WTC11 (cell line): ENCODE data around the gene PRDM2. TPM values are rescaled to one million over a fixed set of nuclear protein-coding genes. Genes with fewer than 3 reads are reported as not detected.

ENCODE experiments used
- ATAC-seq: fragments of 200-7000 bp; cut with Tn5 transposase; 2 replicates; pipeline ENCODE4 v1.10.0; 2021; ENCODE audit warnings: mild to moderate bottlenecking, moderate library complexity
- CTCF ChIA-PET: fragments of 300-600 bp; sonication (Branson Sonifier 250); formaldehyde crosslinking; loops from one replicate; lab custom pipeline; 2021; ENCODE audit warnings: antibody characterized with exemption; lab: Charles Lee
- POLR2A ChIA-PET: fragments of 350-600 bp; sonication (Branson Sonifier 250); formaldehyde crosslinking; loops from one replicate; lab custom pipeline; 2021; ENCODE audit warnings: antibody characterized with exemption; lab: Charles Lee
- DNase-seq: peaks from one replicate; pipeline ENCODE4 v3.0.0; 2021; ENCODE audit warnings: low spot score
- H3K27ac Mint-ChIP-seq: 2 replicates; pipeline ENCODE4 v1.8.0; 2021; ENCODE audit warnings: mixed read lengths
- H3K27me3 Mint-ChIP-seq: 2 replicates; pipeline ENCODE4 v1.8.0; 2021; ENCODE audit warnings: low read depth, mild to moderate bottlenecking, moderate library complexity, mixed read lengths
- H3K36me3 Mint-ChIP-seq: 2 replicates; pipeline ENCODE4 v1.8.0; 2021; ENCODE audit warnings: mixed read lengths
- H3K4me1 Mint-ChIP-seq: 2 replicates; pipeline ENCODE4 v1.8.0; 2022; ENCODE audit warnings: mixed read lengths
- H3K4me3 Mint-ChIP-seq: 2 replicates; pipeline ENCODE4 v1.8.0; 2021; ENCODE audit warnings: mild to moderate bottlenecking, moderate library complexity, mixed read lengths
- H3K9me3 Mint-ChIP-seq: 2 replicates; pipeline ENCODE4 v1.8.0; 2021; ENCODE audit warnings: mixed read lengths
- CREM ChIP-seq: sonication (generic); formaldehyde crosslinking; IDR thresholded peaks from 2 replicates; pipeline ENCODE4 v1.8.1; 2022; ENCODE audit warnings: mild to moderate bottlenecking, missing genetic modification reagents, moderate library complexity
- ELF4 ChIP-seq: sonication (generic); formaldehyde crosslinking; IDR thresholded peaks from 2 replicates; pipeline ENCODE4 v1.8.1; 2022; ENCODE audit warnings: low read depth, mild to moderate bottlenecking, moderate library complexity, missing genetic modification reagents
- EMX1 ChIP-seq: fragments of 250-450 bp; sonication (Bioruptor Pico); IDR thresholded peaks from 2 replicates; pipeline ENCODE4 v1.8.0; 2021; ENCODE audit warnings: mild to moderate bottlenecking
- FOXP1 ChIP-seq: sonication (generic); formaldehyde crosslinking; IDR thresholded peaks from 2 replicates; pipeline ENCODE4 v1.8.0; 2022; ENCODE audit warnings: missing genetic modification reagents, mild to moderate bottlenecking, moderate library complexity, borderline replicate concordance
- IRF1 ChIP-seq: sonication (generic); formaldehyde crosslinking; IDR thresholded peaks from 2 replicates; pipeline ENCODE4 v1.8.0; 2023; ENCODE audit warnings: missing genetic modification reagents
- JAZF1 ChIP-seq: fragments of 250-450 bp; sonication (Bioruptor Pico); IDR thresholded peaks from 2 replicates; pipeline ENCODE4 v1.9.0; 2021; ENCODE audit warnings: moderate library complexity, mild to moderate bottlenecking, inconsistent platforms
- KAT7 ChIP-seq: sonication (generic); formaldehyde crosslinking; IDR thresholded peaks from 2 replicates; pipeline ENCODE4 v1.8.1; 2023; ENCODE audit warnings: missing genetic modification reagents, mild to moderate bottlenecking, borderline replicate concordance
- MYBL2 ChIP-seq: sonication (generic); formaldehyde crosslinking; IDR thresholded peaks from 2 replicates; pipeline ENCODE4 v1.8.1; 2023; ENCODE audit warnings: mild to moderate bottlenecking, moderate library complexity, missing genetic modification reagents
- OVOL2 ChIP-seq: fragments of 250-450 bp; sonication (Bioruptor Pico); IDR thresholded peaks from 2 replicates; pipeline ENCODE4 v1.9.0; 2021; ENCODE audit warnings: mild to moderate bottlenecking, borderline replicate concordance
- RELA ChIP-seq: sonication (generic); formaldehyde crosslinking; IDR thresholded peaks from 2 replicates; pipeline ENCODE4 v1.8.1; 2022; ENCODE audit warnings: missing genetic modification reagents, mild to moderate bottlenecking, borderline replicate concordance
- STAT6 ChIP-seq: sonication (generic); formaldehyde crosslinking; conservative IDR thresholded peaks from 2 replicates; pipeline ENCODE4 v1.8.1; 2023; ENCODE audit warnings: mild to moderate bottlenecking, low read depth, missing genetic modification reagents, moderate library complexity
- TCF7 ChIP-seq: sonication (generic); formaldehyde crosslinking; IDR thresholded peaks from 2 replicates; pipeline ENCODE4 v1.8.0; 2022; ENCODE audit warnings: mild to moderate bottlenecking, low read depth, missing genetic modification reagents, moderate library complexity
- ZBTB43 ChIP-seq: sonication (generic); formaldehyde crosslinking; IDR thresholded peaks from 2 replicates; pipeline ENCODE4 v1.8.1; 2023; ENCODE audit warnings: mild to moderate bottlenecking, missing genetic modification reagents
- ZNF219 ChIP-seq: sonication (generic); formaldehyde crosslinking; IDR thresholded peaks from 2 replicates; pipeline ENCODE4 v1.8.0; 2023; ENCODE audit warnings: missing genetic modification reagents, mild to moderate bottlenecking, borderline replicate concordance
- ZNF263 ChIP-seq: sonication (generic); formaldehyde crosslinking; IDR thresholded peaks from 2 replicates; pipeline ENCODE4 v1.8.1; 2022; ENCODE audit warnings: low read depth, mild to moderate bottlenecking, moderate library complexity, missing genetic modification reagents
- ZNF317 ChIP-seq: sonication (generic); formaldehyde crosslinking; IDR thresholded peaks from 2 replicates; pipeline ENCODE4 v1.8.1; 2023; ENCODE audit warnings: low read depth, mild to moderate bottlenecking, moderate library complexity, missing genetic modification reagents, borderline replicate concordance
- total RNA-seq: library from RNA; stranded (reverse); gene quantifications from 3 replicates; pipeline ENCODE4 v1.2.3, GENCODE V29; 2021
- TF ChIP-seq, protein P1 (sequence below): sonication (generic); formaldehyde crosslinking; IDR thresholded peaks from 2 replicates; pipeline ENCODE4 v1.8.1; 2023; ENCODE audit warnings: mild to moderate bottlenecking, moderate library complexity, missing genetic modification reagents
- TF ChIP-seq, protein P2 (sequence below): fragments of 250-450 bp; sonication (Bioruptor Pico); IDR thresholded peaks from 2 replicates; pipeline ENCODE4 v1.9.0; 2021; ENCODE audit warnings: mild to moderate bottlenecking
- TF ChIP-seq, protein P3 (sequence below): sonication (generic); formaldehyde crosslinking; IDR thresholded peaks from 2 replicates; pipeline ENCODE4 v1.8.1; 2023; ENCODE audit warnings: mild to moderate bottlenecking, missing genetic modification reagents

PRDM2 gene
- total RNA-seq, 1 experiment from 2014 or later: 25.0 TPM

DNA sequence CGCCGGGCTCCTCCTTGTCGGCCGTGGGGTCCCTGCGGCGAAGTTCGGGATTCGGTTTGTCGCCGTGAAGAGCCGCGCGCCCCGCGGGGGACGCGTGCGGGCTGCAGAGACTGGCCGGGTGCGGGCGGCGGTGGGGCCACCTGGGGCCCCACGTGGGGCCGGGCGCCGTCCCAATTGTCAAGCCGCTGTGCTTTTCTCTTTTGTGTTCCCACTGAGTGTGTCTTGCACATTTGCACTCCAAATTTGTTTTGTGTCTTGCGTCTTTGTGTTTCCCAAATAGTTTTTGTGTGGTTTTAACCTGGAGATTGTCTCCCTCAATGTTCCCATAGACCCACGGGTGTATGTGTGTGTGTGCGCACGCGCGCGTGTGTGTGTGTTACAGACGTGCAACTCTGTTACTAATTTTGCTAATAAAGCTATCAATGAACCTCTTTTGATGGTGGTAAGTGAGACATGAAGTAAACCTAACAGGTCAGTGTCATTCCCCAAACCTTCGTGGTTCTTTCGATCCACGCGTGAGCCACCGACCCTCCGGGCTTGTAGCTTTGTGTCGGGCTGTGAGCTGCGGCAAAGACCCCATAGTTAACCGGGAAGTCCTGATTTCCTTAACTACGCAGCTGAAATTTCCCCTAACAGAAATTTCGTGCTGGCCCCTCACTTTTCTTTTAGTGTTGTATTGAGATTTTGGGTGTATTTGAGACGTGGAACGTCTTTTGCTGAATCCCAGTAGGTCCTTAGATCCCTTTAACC is 708 bp downstream of the PRDM2 start:
- TF ChIP-seq ELF4 (CRISPR knock-in tag) (no peak), KAT7 (CRISPR knock-in tag) (no peak), ZBTB43 (CRISPR knock-in tag) (no peak; the same call in 1 of the 2 replicates), FOXP1 (CRISPR knock-in tag) (no peak), TCF7 (CRISPR knock-in tag) (no peak), IRF1 (CRISPR knock-in tag) (no peak), ZNF263 (CRISPR knock-in tag) (no peak), JAZF1 (no peak), ZNF219 (CRISPR knock-in tag) (no peak), ZNF317 (CRISPR knock-in tag) (no peak), MYBL2 (CRISPR knock-in tag) (no peak), CREM (CRISPR knock-in tag) (no peak), OVOL2 (no peak), EMX1 (CRISPR knock-in tag) (no peak), STAT6 (no peak), RELA (no peak)
- TF ChIP-seq, protein P1, sequence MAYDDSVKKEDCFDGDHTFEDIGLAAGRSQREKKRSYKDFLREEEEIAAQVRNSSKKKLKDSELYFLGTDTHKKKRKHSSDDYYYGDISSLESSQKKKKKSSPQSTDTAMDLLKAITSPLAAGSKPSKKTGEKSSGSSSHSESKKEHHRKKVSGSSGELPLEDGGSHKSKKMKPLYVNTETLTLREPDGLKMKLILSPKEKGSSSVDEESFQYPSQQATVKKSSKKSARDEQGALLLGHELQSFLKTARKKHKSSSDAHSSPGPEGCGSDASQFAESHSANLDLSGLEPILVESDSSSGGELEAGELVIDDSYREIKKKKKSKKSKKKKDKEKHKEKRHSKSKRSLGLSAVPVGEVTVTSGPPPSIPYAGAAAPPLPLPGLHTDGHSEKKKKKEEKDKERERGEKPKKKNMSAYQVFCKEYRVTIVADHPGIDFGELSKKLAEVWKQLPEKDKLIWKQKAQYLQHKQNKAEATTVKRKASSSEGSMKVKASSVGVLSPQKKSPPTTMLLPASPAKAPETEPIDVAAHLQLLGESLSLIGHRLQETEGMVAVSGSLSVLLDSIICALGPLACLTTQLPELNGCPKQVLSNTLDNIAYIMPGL (CRISPR knock-in tag): no peak
- TF ChIP-seq, protein P2, sequence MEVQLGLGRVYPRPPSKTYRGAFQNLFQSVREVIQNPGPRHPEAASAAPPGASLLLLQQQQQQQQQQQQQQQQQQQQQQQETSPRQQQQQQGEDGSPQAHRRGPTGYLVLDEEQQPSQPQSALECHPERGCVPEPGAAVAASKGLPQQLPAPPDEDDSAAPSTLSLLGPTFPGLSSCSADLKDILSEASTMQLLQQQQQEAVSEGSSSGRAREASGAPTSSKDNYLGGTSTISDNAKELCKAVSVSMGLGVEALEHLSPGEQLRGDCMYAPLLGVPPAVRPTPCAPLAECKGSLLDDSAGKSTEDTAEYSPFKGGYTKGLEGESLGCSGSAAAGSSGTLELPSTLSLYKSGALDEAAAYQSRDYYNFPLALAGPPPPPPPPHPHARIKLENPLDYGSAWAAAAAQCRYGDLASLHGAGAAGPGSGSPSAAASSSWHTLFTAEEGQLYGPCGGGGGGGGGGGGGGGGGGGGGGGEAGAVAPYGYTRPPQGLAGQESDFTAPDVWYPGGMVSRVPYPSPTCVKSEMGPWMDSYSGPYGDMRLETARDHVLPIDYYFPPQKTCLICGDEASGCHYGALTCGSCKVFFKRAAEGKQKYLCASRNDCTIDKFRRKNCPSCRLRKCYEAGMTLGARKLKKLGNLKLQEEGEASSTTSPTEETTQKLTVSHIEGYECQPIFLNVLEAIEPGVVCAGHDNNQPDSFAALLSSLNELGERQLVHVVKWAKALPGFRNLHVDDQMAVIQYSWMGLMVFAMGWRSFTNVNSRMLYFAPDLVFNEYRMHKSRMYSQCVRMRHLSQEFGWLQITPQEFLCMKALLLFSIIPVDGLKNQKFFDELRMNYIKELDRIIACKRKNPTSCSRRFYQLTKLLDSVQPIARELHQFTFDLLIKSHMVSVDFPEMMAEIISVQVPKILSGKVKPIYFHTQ (CRISPR knock-in tag): no peak
- TF ChIP-seq, protein P3, sequence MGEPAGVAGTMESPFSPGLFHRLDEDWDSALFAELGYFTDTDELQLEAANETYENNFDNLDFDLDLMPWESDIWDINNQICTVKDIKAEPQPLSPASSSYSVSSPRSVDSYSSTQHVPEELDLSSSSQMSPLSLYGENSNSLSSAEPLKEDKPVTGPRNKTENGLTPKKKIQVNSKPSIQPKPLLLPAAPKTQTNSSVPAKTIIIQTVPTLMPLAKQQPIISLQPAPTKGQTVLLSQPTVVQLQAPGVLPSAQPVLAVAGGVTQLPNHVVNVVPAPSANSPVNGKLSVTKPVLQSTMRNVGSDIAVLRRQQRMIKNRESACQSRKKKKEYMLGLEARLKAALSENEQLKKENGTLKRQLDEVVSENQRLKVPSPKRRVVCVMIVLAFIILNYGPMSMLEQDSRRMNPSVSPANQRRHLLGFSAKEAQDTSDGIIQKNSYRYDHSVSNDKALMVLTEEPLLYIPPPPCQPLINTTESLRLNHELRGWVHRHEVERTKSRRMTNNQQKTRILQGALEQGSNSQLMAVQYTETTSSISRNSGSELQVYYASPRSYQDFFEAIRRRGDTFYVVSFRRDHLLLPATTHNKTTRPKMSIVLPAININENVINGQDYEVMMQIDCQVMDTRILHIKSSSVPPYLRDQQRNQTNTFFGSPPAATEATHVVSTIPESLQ (CRISPR knock-in tag): no peak
- Mint-ChIP-seq H3K36me3 (peaks cover 14% of the 10 kb centered on the region), H3K4me1 (peaks cover 27% of the 10 kb centered on the region), H3K9me3 (peaks cover 16% of the 10 kb centered on the region), H3K4me3 (peak overlapping the region; percentile 92), H3K27me3 (peaks cover 54% of the 10 kb centered on the region), H3K27ac (peak overlapping the region; percentile 90)
- ChIA-PET POLR2A (no interaction called here), CTCF (no interaction called here)
- DNase-seq: peak; percentile 28
- ATAC-seq: peak; percentile 39
